ENCODE data around the gene DCAF11.
"Not testable (repeated sequence)": the region's sequence is repeated elsewhere in the genome, so short reads cannot be mapped to it uniquely, and the experiment has no call there.

DNA sequence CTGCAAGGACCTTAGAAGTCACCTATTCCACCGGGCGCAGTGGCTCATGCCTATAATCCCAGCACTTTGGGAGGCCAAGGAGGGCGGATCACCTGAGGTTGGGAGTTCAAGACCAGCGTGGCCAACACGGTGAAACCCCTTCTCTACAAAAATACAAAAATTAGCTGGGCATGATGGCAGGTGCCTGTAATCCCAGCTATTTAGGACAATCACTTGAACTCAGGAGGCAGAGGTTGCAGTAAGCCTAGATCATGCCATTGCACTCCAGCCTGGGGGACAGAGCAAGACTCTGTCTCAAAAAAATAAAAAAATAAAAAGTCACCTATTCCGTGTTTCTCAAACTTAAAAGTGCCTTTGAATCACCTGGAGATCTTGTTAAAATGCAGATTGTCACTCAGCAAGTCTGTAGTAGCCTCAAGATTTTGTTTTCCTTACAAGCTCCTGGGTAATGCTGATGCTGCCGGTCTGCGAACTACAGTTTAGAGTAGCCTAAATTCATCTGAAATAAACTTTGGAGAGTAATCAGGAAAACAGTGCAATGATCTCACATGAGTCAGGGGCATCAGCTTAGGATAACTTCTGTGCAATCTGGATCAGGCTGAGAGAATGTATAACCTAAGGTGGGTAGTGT is 8.9 kb upstream of the DCAF11 start:
- TF ChIP-seq, protein P1, sequence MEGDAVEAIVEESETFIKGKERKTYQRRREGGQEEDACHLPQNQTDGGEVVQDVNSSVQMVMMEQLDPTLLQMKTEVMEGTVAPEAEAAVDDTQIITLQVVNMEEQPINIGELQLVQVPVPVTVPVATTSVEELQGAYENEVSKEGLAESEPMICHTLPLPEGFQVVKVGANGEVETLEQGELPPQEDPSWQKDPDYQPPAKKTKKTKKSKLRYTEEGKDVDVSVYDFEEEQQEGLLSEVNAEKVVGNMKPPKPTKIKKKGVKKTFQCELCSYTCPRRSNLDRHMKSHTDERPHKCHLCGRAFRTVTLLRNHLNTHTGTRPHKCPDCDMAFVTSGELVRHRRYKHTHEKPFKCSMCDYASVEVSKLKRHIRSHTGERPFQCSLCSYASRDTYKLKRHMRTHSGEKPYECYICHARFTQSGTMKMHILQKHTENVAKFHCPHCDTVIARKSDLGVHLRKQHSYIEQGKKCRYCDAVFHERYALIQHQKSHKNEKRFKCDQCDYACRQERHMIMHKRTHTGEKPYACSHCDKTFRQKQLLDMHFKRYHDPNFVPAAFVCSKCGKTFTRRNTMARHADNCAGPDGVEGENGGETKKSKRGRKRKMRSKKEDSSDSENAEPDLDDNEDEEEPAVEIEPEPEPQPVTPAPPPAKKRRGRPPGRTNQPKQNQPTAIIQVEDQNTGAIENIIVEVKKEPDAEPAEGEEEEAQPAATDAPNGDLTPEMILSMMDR (IDR thresholded peaks at IDR 0.05), result not testable (repeated sequence)
- not testable (repeated sequence) for TF ChIP-seq EP300 (IDR thresholded peaks at IDR 0.05)

Measured in upper lobe of left lung (tissue), 4 donors.